GM18511 (cell line): ENCODE measurements around the gene FBXO10.

Experiments used
- ATAC-seq: cut with Tn5 transposase; IDR thresholded peaks from one replicate; pipeline ENCODE4 v1.9.1; 2021; ENCODE audit warnings: mild to moderate bottlenecking, moderate library complexity; ENCODE audit not compliant: unreplicated experiment

Gene FBXO10

GRCh38 chr9:37592108-37592951, 16.1 kb upstream of the FBXO10 start, which contains the start of gene TOMM5:
TSS of gene TOMM5 (minus strand) at chr9:37592597. CDS start at chr9:37592532, 65 bp downstream.
- ATAC-seq, result peak; percentile 90

DNA sequence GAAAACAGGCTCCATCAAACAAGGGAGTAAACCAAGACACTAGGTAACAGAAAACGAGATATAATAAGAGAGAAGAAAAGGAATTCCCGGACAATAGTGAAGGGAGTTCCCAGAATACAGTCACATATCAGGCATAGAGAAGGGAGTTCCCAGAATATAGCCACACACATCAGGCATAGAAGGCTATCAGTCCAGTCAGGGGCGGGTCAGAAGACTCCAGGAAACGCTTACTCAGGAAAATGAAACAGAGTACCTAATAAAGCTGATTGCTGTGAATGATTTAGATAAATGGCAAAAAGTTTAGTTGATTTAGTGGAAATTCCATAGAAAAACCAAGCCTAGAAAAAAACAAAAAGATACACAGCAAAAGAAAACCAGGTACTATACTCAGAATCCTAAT, 11.3 kb upstream of the FBXO10 start:
- no peak for ATAC-seq

DNA sequence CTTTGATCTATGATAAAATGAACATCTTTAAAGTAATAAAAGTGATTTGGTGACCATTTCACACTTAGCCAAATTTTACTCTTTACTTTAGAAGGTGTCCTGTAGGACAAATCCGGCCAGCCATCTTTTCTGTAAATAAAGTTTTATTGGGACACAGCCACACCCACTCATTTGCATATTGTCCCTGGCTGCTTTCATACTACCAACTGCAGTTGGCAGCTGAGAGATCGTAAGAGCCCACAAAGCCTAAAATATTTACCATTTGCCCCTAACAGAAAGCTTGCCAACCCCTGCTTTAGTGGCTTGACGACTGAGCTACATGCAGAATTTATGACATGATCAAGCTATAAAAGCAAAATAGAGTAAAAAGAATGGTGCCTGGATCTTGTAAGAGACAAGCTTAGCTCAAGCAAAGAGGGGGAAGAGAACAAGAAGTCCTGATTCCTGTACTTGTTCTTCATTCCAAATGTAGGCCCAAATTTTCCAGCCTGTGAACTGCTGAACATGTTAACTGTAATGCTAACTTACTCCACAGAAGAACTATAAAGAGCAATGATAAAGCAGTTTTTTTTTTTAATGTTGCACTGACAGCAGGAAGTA, 7.4 kb upstream of the FBXO10 start:
- no peak for ATAC-seq

DNA sequence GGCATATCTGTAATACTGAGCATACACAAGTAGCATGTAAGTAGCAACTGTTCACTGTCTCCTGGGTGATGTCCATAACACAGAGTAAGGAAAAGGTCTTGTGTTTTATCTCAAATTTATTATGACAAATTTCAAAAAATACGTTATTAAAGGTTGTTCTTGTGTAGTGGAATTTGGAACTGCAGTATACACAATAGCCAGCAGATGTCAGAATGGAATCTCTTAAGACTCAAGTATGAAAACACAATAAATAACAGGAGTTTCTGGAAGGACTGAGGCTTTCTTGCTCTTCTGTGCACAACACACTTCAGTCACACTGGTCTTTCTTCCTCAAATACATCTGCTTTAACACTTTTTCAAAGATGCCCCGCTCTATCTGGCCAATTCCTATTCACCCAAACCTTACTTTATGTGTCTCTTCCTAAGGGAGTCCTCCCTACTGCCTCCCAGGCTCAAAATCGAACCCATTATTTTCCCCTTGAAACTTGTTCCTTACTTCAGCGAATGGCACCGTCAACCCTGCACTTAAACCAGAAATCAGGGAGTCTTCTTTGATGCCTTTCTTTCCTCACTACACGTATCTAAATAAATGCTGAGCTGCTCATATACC, 6.5 kb upstream of the FBXO10 start:
- ATAC-seq, result no peak

GRCh38 chr9:37575511-37575914, 667 bp downstream of the FBXO10 start:
- peak; percentile 62 for ATAC-seq

GRCh38 chr9:37575001-37575400, 1.2 kb downstream of the FBXO10 start:
- ATAC-seq, result no peak

DNA sequence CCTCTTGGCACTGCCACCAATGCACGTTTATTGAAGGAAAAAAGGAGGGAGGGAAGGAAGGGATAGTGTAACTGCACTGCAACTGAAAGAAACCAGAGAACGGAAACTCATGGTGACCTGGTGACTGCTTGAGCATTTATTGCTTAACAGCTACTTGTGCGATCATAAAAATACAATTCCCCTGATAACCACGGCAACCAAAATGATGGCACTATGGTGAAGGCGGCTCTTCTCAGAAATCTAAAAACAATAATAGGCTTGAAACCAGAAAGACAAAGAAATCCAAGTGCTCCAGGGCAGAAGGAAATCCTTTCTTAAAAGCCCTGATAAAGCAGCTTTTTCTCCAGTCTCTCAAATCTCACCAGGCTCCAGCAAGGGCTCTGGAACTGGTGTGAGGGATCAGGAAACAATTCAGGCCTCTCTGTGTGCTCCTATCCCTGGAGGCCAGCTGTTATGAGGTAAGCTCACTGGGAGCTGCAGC, 1.9 kb downstream of the FBXO10 start:
- no peak for ATAC-seq

DNA sequence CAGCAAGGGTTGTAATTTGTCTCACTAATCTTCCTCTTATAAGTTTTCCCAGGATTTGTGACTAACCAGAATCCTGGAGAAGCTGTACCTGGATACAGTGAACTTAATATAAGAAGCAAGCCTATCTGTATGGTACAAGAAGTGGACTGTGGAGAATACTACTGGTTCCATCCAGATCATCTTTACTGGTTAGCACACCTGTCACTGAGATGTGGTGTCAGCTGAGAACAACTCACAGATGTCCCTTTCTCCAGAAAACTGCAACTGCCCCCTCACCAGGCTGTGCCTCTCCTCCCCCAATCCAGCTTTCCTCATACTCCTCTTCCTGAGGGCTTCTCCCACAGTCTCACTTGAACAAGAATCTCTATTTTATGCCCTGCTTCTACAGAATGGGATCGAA, 4.9 kb downstream of the FBXO10 start:
- ATAC-seq, result no peak

DNA sequence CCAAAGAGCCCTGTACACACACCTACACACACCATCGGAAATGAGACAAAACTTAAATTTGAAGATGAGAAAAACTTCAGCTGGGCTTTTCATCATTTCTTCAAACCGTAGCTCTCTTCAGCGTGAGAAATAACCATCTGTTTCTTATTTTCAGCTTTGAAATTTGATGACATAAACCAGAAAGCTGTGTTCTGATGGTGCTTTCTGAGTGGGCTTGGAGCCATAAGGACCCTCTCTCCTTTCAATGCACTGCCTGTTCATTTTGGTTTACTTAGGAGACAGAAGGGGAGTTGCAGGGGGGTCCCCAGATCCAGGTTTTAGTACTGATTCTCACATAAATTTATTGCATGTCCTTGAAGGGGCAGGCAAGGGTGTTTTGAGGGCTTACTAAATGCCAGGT, 9.5 kb downstream of the FBXO10 start:
- ATAC-seq, result no peak

- peak; percentile 85 for ATAC-seq
Measured at GRCh38 chr9:37565661-37566618, 10.2 kb downstream of the FBXO10 start.

DNA sequence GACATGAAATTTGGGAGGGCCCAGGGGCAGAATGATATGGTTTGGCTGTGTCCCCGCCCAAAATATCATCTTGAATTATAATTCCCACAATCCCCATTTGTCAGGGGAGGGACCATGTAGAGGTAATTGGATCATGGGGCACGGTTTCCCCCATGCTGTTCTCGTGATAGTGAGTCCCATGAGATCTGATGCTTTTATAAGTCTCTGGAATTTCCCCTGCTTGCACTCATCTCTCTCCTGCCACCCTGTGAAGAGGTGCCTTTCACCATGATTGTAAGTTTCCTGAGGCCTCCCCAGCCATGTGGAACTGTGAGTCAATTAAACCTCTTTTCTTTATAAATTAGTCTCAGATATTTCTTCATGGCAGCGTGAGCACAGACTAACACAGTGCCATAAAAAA, 11.3 kb downstream of the FBXO10 start:
- no peak for ATAC-seq

- no peak for ATAC-seq
Measured at GRCh38 chr9:37563806-37564513, 12.2 kb downstream of the FBXO10 start.

- no peak for ATAC-seq
Measured at GRCh38 chr9:37562826-37563225, 13.4 kb downstream of the FBXO10 start.

- no peak for ATAC-seq
Measured at GRCh38 chr9:37561682-37562081, 14.5 kb downstream of the FBXO10 start.

DNA sequence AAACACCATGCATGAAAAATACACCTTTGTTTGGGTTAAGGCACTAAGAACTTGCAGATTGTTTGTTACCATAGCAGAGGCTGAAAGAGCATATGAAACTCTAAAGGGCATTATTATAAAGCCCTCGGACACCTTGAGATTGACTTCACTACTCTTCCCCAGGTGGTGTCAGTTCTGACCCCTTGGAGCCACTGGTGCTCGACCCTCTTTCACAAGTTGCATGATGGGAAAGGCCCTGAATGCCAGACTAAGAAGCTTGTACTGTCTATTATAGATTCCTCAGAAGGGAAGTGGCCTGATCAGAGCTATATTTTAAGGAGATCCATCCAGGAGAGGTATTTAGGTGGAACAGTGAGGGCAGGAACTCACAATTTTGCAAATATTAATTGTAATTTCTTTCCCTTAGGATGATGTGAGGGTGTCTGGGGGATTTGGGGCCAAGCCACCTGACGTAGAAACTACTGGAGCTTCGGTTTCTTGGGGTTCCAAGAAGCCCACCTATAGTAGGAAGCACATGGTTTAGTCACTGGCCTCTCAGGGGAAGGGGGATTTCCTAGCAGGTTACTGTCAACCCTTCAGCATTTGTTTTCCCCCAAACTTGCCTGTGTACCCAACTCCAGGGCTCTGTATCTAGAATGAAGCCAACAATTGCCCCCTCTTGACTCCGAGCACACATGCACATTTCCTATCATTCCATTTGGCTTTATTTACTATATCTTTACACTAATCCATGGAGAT, 16.2 kb downstream of the FBXO10 start:
- no peak for ATAC-seq

DNA sequence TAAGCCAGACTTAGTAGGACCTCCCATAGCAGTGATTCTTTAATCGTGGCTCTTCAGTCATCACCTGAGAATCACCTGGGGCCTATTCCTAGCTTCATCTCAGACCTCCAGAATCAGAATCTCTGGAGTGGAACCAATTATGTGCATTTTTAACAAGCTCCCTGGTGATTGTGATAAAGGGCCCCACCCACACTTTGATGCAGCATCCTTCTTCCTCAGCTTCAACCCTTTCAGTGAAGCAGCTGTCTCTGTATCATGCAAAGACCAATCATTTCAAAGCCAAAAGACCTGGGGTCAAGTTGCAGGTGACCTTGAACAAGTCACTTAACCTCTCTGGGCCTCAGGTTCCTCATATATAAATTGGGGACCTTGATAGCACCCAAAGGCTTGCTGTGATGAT, 17.1 kb downstream of the FBXO10 start:
- no peak for ATAC-seq

DNA sequence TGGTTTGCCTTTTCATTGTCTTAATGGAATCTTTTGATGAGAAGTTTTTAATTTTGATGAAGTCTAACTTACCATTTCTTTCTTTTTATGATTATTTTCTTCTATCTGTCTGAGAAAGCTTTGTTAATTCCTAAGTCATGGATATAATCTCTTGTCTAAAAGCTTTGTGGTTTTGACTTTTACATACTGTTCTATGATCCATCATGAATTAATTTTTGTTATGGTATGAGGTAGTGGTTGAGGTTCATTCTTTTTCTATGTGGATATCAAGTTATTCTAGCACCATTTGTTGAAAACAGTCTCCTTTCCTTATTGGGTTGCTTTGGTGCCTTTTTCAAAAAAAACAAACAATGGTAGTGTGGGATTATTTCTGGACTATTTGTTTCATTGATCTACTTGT, 20.4 kb downstream of the FBXO10 start:
- no peak for ATAC-seq

DNA sequence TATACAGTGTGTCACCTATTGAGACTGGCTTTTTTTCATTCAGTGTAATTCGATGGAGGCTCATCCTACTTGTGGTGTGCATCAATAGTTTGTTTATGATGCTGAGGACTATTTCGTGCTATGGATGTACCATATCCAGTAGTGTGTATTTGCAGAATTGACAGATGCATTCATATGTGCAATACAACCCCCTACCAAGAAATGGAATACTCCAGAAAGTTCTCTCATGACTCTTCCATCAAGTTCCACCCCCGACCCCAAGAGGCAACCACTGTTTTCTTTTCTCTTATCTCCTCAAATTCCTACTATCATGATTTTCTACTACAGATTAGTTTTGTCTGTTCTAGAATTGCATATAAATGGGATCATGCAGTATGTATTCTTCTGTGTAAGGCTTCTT, 21.9 kb downstream of the FBXO10 start:
- no peak for ATAC-seq

- ATAC-seq, result no peak
Measured at GRCh38 chr9:37551888-37552287, 24.3 kb downstream of the FBXO10 start.
